Measurements from ENCODE around the gene S100B.
"Not testable (repeated sequence)": the region's sequence is repeated elsewhere in the genome, so short reads cannot be mapped to it uniquely, and the experiment has no call there.

Gene S100B

GRCh38 chr21:46600978-46601377 lies 3.9 kb downstream of the S100B start:
- no peak for DNase-seq (ENCODE audit: low spot score)

GRCh38 chr21:46600305-46600704 lies 4.6 kb downstream of the S100B start:
- DNase-seq (ENCODE audit: low spot score) = no peak

- DNase-seq (ENCODE audit: low spot score) = no peak
These were observed 6.0 kb downstream of the S100B start for GRCh38 chr21:46598581-46599572.

GRCh38 chr21:46597896-46598343 lies 7.0 kb downstream of the S100B start:
- DNase-seq (ENCODE audit: low spot score) = no peak

GRCh38 chr21:46597031-46597430 lies 7.9 kb downstream of the S100B start:
- no peak for DNase-seq (ENCODE audit: low spot score)

GRCh38 chr21:46596201-46596600 lies 8.7 kb downstream of the S100B start:
- DNase-seq (ENCODE audit: low spot score) = no peak

- DNase-seq (ENCODE audit: low spot score) = no peak
These were observed 10.6 kb downstream of the S100B start for GRCh38 chr21:46594276-46594675.

- DNase-seq (ENCODE audit: low spot score) = no peak
These were observed 19.5 kb downstream of the S100B start for GRCh38 chr21:46585191-46585953.

- no peak for DNase-seq (ENCODE audit: low spot score)
These were observed 23.0 kb downstream of the S100B start for GRCh38 chr21:46581780-46582307.

GRCh38 chr21:46579394-46579793 lies 25.5 kb downstream of the S100B start:
- DNase-seq (ENCODE audit: low spot score) = not testable (repeated sequence)

GRCh38 chr21:46577786-46578185 lies 27.1 kb downstream of the S100B start:
- DNase-seq (ENCODE audit: low spot score) = not testable (repeated sequence)

- no peak for DNase-seq (ENCODE audit: low spot score)
These were observed 32.0 kb downstream of the S100B start for GRCh38 chr21:46572850-46573249.

GRCh38 chr21:46570631-46571030 lies 34.3 kb downstream of the S100B start:
- DNase-seq (ENCODE audit: low spot score) = no peak

- DNase-seq (ENCODE audit: low spot score) = no peak
These were observed 34.8 kb downstream of the S100B start for GRCh38 chr21:46570119-46570518.

GRCh38 chr21:46569081-46569480 lies 35.8 kb downstream of the S100B start:
- no peak for DNase-seq (ENCODE audit: low spot score)

GRCh38 chr21:46568562-46568961 lies 36.3 kb downstream of the S100B start:
- no peak for DNase-seq (ENCODE audit: low spot score)

- no peak for DNase-seq (ENCODE audit: low spot score)
These were observed 37.5 kb downstream of the S100B start for GRCh38 chr21:46567348-46567747.

- DNase-seq (ENCODE audit: low spot score) = no peak
These were observed 40.5 kb downstream of the S100B start for GRCh38 chr21:46564391-46564790.

- no peak for DNase-seq (ENCODE audit: low spot score)
These were observed 41.8 kb downstream of the S100B start for GRCh38 chr21:46562964-46563607.

GRCh38 chr21:46562472-46562871 lies 42.4 kb downstream of the S100B start:
- no peak for DNase-seq (ENCODE audit: low spot score)

- no peak for DNase-seq (ENCODE audit: low spot score)
These were observed 43.3 kb downstream of the S100B start for GRCh38 chr21:46561445-46562090.

Data from CD4-positive, alpha-beta T cell treated with Interleukin-6 at 100 ng/mL for 8 hours (primary cell).